HG03571 (cell line): ENCODE results near the gene PKD1.
"Not testable (repeated sequence)": the region's sequence is repeated elsewhere in the genome, so short reads cannot be mapped to it uniquely, and the experiment has no call there.

Experiments
- ATAC-seq: cut with Tn5 transposase; IDR thresholded peaks from one replicate; pipeline ENCODE4 v1.9.1; 2021; ENCODE audit not compliant: unreplicated experiment

Gene PKD1

DNA sequence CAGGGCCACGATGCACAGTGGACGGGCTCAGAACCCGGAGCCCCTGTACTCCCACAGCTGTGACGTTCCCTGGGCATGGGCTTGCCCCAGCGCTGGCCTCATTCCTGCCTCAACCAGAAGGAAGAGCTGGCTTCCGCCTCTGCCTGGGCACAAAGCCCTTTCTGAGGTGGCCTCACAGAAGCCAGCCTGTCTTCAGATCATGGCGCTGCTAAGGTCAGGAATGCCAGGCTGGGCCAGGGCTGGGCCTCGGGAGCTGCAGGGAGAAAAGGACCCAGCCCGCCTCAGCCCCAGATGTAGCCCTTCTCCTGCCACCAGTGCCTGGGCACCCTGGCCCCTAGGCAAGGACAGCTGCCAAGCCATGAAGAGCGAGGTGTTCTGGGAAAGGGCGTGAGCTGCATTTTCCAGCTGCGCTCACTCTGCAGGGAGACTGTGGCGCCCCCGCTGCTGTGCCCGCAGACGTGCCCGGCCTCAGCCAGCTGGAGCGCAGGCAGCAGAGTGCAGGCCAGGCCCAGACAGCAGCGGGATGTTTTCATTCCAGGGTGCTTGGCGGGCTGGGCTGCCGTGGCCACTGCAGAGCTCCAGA is 9.4 kb downstream of the PKD1 start:
- not testable (repeated sequence) for ATAC-seq

GRCh38 chr16:2125609-2126008 is 10.1 kb downstream of the PKD1 start:
- not testable (repeated sequence) for ATAC-seq

DNA sequence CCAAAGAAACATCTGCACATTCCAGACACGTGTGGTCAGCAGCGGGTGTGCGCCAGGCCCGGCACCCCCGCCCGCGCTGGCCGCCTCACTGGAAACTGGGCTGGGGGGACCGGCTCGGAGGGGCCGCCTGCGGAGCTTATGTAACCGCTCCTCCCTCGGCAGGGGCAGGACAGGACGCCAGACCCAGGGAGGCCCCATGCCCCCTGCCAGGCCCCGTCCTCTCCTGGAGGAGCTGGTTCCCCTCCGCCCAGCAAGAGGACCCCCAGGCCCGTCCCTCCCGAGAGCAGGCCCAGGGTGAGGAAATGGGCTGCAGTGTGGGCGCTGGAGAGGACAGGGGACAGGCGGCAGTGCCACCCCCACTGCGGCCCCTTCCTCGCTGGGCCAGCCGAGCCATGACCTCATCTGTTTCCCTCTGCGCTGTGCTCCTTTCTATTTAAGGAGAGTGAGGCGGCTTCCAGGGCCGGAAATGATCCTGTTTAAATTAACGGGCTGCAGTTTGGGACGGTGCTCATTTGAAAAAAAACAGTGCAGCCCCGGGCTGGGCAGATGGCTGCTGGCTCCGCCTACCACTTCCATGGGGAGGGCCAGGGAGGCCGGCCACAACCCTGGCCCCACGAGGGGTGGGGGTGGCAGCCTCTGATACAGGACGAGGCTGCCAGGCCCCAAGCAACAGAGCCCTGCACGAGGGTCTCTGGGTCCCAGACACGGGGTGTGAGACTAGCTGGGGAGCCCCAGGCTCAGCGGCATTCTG is 10.8 kb downstream of the PKD1 start:
- ATAC-seq = not testable (repeated sequence)

- not testable (repeated sequence) for ATAC-seq
Observed at GRCh38 chr16:2124377-2124693, 11.4 kb downstream of the PKD1 start.

- ATAC-seq = not testable (repeated sequence)
Observed at GRCh38 chr16:2123706-2124376, 11.9 kb downstream of the PKD1 start.

GRCh38 chr16:2122934-2123683 is 12.6 kb downstream of the PKD1 start:
- ATAC-seq = not testable (repeated sequence)

GRCh38 chr16:2122429-2122828 is 13.3 kb downstream of the PKD1 start:
- ATAC-seq = no peak

- ATAC-seq = no peak
Observed at GRCh38 chr16:2121853-2122252, 13.8 kb downstream of the PKD1 start.

- ATAC-seq = not testable (repeated sequence)
Observed at GRCh38 chr16:2121325-2121724, 14.4 kb downstream of the PKD1 start.

- ATAC-seq = not testable (repeated sequence)
Observed at GRCh38 chr16:2117960-2118722, 17.6 kb downstream of the PKD1 start.

GRCh38 chr16:2117341-2117740 is 18.4 kb downstream of the PKD1 start:
- ATAC-seq = not testable (repeated sequence)

GRCh38 chr16:2116428-2116827 is 19.3 kb downstream of the PKD1 start:
- ATAC-seq = not testable (repeated sequence)

DNA sequence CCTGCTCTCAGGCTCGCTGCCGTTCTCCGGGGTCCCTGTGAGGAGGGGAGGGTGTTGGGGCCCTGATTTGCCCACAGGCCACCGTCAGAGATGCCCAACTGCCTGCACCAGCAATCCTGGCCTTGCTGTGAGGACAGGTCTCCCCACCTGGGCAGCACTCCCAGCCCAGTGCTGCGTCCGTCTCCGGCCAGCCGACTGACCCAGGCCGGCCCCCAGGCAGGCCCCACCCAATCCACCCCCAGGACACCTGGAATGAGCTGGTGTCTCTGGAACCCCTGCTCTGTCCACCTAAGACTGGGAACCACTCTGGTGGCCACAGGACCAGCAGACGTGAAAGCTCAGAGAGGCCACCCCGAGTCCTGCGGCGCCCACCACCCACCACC is 20.1 kb downstream of the PKD1 start:
- ATAC-seq = no peak

DNA sequence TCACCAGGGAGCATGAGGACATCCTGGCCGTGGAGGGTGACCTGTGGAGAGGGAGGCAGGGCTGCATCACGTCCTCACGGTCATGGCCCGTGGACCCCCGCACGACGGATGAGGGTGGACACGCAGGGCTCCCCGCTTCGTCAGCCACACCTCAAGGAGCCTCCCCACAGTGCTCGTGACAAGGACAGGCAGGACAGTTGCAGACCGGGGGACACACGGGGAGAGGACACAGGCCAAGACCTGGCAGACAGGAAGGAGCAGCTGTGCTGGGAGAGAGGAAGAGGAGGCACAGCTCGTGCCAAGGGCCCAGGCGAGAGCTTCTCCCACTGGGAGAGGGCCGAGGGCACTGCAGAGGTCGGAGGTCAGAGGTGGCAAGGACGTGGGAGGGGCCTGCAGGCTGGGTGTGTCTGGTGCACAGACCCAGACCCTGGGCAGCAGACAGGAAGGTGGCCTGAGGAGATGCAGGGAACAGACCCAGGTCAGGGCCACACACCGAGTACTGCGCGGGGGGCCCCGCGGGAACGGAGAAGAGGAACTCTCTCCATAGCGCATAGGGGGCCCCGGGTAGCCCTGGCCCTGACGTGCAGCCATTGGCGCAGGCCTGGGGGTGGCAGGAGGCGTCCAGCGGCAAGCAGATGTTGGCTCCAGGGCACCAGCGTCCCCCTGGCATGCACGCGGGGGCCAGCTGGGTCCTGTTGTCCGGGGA is 20.7 kb downstream of the PKD1 start:
- not testable (repeated sequence) for ATAC-seq

- not testable (repeated sequence) for ATAC-seq
Observed at GRCh38 chr16:2114225-2114624, 21.5 kb downstream of the PKD1 start.

GRCh38 chr16:2112539-2113106 is 23.1 kb downstream of the PKD1 start:
- not testable (repeated sequence) for ATAC-seq

DNA sequence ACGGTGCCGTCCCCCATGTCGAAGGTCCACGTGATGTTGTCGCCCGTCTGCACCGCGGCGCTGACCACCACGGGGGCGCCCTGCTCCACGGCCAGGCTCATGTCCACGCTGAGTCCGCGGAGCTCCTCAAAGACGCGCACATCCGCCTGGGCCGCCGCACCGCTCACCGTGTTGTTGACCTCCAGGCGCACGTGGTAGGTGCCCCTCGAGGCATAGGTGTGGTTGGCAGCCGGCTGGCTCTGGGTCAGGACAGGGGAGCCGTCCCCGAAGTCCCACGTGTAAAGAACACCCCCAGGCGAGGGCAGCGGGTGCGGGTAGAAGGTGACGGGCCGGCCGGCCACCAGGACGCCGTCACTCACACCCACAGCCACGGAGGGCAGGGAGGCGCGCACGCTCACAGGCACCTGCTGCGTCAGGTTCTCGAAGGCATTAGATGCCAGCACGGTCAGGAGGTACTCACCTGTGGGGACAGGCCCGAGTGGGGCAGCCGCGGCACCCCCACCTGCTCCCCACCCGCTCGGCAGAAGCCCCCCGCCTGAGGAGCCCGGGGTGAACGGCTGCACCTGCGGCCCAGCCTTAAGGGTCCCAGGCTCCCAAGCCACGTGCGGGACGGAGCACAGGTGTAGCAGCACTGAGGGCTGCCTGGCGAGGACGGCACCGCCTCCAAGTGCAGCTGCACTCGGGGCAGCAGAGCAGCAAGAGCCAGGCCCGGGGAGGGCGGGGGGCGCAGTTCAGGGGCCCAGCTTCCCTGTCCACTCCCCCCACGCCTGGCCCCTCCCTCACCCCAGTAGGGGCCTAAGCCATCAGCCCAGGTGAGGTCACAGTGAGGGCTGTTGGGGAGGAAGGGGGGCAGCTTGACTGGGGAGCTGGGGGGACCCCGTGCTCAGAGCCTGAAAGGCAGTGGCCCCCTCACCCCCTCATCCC is 24.0 kb downstream of the PKD1 start:
- not testable (repeated sequence) for ATAC-seq

GRCh38 chr16:2111009-2111353 is 24.7 kb downstream of the PKD1 start:
- ATAC-seq = not testable (repeated sequence)
